22Rv1 (cell line): Measurements from ENCODE around the gene PLEKHA5.

ENCODE experiments used
- CTCF ChIP-seq: fragments of 450-650 bp; IDR thresholded peaks from 2 replicates; pipeline ENCODE4 v1.5.1; 2017; ENCODE audit warnings: mild to moderate bottlenecking
- ZFX ChIP-seq: fragments of 450-650 bp; IDR thresholded peaks from 2 replicates; pipeline ENCODE4 v1.6.1; 2017; ENCODE audit warnings: antibody characterized with exemption, borderline replicate concordance

GRCh38 chr12:19227880-19228210 is 98.3 kb downstream of the PLEKHA5 start:
- no peak for TF ChIP-seq CTCF
- no peak for TF ChIP-seq ZFX
